MG63 (cell line): ENCODE results near the gene CLDN15. TPM values are rescaled to one million over a fixed set of nuclear protein-coding genes. Genes with fewer than 3 reads are reported as not detected.
"Not testable (repeated sequence)": the region's sequence is repeated elsewhere in the genome, so short reads cannot be mapped to it uniquely, and the experiment has no call there.

ENCODE experiments used
- DNase-seq: peaks from one replicate; pipeline ENCODE4 v3.0.0-alpha.2; 2020
- H3K27me3 ChIP-seq: fragments of 250-450 bp; sonication (Bioruptor Pico); 2 replicates; pipeline ENCODE4 v1.5.1; 2020; ENCODE audit warnings: mild to moderate bottlenecking, moderate library complexity
- H3K36me3 ChIP-seq: fragments of 250-450 bp; sonication (Bioruptor Pico); 2 replicates; pipeline ENCODE4 v1.5.1; 2020; ENCODE audit warnings: mild to moderate bottlenecking, moderate library complexity
- H3K4me3 ChIP-seq: fragments of 250-450 bp; sonication (Bioruptor Pico); 2 replicates; pipeline ENCODE4 v1.5.1; 2020; ENCODE audit warnings: mild to moderate bottlenecking, moderate library complexity
- H3K9me3 ChIP-seq: fragments of 250-450 bp; sonication (Bioruptor Pico); 2 replicates; pipeline ENCODE4 v1.5.1; 2020; ENCODE audit warnings: mild to moderate bottlenecking, moderate library complexity
- total RNA-seq: library from RNA; depleted of rRNA; stranded (reverse); fragments of >200 nt; shearing (Covaris generic); gene quantifications from 2 replicates; pipeline ENCODE4 v1.2.3, GENCODE V29; 2014; ENCODE audit warnings: low replicate concordance; rRNA removed

The CLDN15 gene, protein sequence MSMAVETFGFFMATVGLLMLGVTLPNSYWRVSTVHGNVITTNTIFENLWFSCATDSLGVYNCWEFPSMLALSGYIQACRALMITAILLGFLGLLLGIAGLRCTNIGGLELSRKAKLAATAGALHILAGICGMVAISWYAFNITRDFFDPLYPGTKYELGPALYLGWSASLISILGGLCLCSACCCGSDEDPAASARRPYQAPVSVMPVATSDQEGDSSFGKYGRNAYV
- total RNA-seq = 0.54 and 4.1 TPM in 2 replicates

DNA sequence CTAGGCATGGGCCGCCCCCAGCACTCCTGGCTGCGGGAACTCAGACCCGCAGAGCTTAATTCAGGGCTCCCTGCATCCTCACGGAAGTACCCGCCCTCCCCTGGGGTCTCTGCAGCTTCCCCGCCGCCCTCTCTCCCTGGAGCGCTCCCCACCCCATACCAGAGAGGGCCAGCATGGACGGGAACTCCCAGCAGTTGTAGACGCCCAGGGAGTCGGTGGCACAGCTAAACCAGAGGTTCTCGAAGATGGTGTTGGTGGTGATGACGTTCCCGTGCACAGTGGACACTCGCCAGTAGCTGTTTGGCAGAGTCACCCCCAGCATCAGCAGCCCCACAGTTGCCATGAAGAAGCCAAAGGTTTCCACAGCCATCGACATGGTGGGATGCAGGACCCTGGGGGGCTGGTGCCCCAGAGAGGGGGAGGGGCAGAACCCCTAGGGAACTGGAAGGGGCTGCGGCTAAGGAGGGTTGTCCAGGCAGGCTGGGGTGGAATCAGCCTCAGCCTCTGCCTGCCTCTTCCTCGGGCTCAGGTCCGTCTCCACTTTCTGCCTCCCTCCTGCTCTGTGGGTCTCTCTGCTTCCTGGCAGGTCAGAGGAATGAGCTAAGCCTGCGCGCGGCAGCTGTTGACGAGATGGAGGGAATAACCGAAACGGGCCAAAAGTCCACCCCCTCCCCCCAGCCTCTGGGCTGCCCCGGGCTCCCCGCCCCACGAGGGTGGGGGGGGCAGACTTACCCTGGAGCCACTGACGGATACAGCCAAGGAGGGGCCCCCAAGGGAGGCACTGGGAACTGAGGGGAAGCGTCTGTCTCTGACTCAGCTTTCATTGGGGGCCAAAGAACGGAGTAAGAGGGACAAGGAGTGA lies at the start of gene CLDN15:
Gene CLDN15 (minus strand): TSS at position 597 of the 862 bp plus-strand sequence. CDS start 221 bp downstream, at position 376.
- Histone ChIP-seq H3K9me3 (no peaks in the 10 kb centered on the region), H3K36me3 (no peaks in the 10 kb centered on the region), H3K4me3 (no peak within 1 kb of the TSS), H3K27me3 (no peaks in the 10 kb centered on the region)
- DNase-seq = no peak

DNA sequence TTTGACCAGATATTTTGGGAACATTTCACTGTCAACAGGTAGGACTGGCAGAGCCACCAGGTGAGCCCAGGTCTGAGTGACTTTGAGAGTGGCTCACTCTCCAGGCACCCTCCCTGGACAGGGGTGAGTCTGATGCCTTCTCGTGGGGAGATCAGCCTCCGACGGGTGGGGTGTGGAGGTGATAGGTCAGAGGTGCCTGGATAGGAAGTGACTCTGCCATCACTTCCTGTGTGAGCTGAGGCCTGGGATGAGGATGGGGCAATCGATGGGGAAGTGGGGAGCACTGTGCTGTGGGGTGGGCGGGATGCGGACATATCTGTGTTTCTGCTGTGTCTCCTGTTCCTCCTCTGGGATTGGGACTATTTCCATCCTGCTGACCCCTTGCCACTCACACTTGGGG lies 49.4 kb upstream of the CLDN15 start:
- no peak for DNase-seq
- no peaks in the 10 kb centered on the region for H3K9me3 ChIP-seq
- no peaks in the 10 kb centered on the region for H3K27me3 ChIP-seq
- no peaks in the 10 kb centered on the region for H3K36me3 ChIP-seq
- H3K4me3 ChIP-seq = no peak overlapping the region

GRCh38 chr7:101285880-101286279 lies 48.3 kb upstream of the CLDN15 start:
- not testable (repeated sequence) for H3K36me3 ChIP-seq, H3K27me3 ChIP-seq

GRCh38 chr7:101285171-101285570 lies 47.6 kb upstream of the CLDN15 start:
- Histone ChIP-seq H3K9me3 (no peaks in the 10 kb centered on the region), H3K27me3 (no peaks in the 10 kb centered on the region), H3K36me3 (no peaks in the 10 kb centered on the region), H3K4me3 (no peak overlapping the region)
- no peak for DNase-seq

More at GRCh38 chr7:101285880-101286279, 48.3 kb upstream of the CLDN15 start:
- DNase-seq, H3K9me3 ChIP-seq, H3K4me3 ChIP-seq: not testable (repeated sequence)

DNA sequence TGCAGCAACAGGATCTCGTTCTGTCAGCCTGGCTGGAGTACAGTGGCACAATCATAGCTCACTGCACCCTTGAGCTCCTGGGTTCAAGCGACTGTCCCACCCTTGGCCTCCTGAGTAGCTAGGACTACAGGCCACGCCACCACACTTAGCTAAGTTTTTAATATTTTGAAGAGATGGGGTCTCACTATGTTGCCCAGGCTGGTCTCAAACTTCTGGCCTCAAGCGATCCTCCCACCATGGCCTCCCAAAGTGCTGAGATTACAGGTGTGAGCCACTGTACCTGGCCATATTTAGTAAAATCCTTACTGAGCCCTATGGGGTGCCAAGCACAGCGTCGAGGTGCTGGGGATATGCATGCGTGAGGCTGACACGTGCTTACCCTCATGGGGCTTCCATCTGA lies 43.3 kb upstream of the CLDN15 start:
- H3K27me3 ChIP-seq, H3K4me3 ChIP-seq, H3K36me3 ChIP-seq, DNase-seq, H3K9me3 ChIP-seq: not testable (repeated sequence)

GRCh38 chr7:101278461-101279292 lies 41.1 kb upstream of the CLDN15 start:
- Histone ChIP-seq H3K27me3 (no peaks in the 10 kb centered on the region), H3K9me3 (no peaks in the 10 kb centered on the region), H3K36me3 (no peaks in the 10 kb centered on the region), H3K4me3 (no peak overlapping the region)
- no peak for DNase-seq

DNA sequence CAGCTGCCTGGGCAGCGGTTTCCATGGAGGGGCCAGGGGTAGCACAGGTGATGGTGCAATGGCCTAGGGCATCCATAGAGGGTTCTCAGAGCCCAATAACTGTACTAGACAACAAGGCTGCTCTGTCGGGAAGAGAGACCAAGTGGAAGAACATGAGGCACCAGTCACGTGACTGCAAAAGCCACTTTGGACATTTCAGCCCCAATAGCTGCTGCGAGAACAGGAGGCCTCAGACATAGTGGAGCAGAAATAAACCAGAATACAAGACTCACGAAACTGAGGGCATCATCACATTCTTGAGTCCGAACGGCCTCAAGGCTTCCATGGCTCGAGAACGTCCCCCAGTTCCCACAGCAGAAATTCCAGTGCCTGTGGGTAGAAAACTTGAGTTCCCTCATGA lies 39.6 kb upstream of the CLDN15 start:
- H3K27me3 ChIP-seq = no peaks in the 10 kb centered on the region
- DNase-seq = no peak
- no peak overlapping the region for H3K4me3 ChIP-seq
- no peaks in the 10 kb centered on the region for H3K36me3 ChIP-seq
- no peaks in the 10 kb centered on the region for H3K9me3 ChIP-seq

DNA sequence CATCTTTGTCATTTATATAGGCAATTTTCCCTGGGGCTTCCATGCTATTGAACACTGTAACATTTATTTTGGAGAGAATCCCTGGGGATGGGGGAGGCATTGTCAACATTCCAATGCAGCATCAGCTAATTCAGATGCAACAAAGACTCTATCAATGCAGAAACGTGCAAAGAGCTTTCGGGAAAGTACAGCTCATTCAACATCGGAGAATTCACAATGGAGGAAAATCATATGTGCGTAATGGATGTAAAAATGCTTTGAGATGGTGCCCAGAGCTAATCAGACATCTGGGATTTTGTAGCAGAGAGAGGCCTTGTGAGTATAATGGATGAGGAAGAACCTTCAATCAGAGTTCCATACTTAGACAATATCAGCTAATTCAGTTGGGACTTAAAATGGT lies 35.6 kb upstream of the CLDN15 start:
- H3K4me3 ChIP-seq = no peak overlapping the region
- no peak for DNase-seq
- no peaks in the 10 kb centered on the region for H3K36me3 ChIP-seq
- no peaks in the 10 kb centered on the region for H3K27me3 ChIP-seq
- no peaks in the 10 kb centered on the region for H3K9me3 ChIP-seq

GRCh38 chr7:101271021-101271420 lies 33.4 kb upstream of the CLDN15 start:
- no peak overlapping the region for H3K4me3 ChIP-seq
- no peak for DNase-seq
- H3K36me3 ChIP-seq = no peaks in the 10 kb centered on the region
- no peaks in the 10 kb centered on the region for H3K27me3 ChIP-seq
- no peaks in the 10 kb centered on the region for H3K9me3 ChIP-seq

- Histone ChIP-seq H3K4me3 (no peak overlapping the region), H3K27me3 (no peaks in the 10 kb centered on the region), H3K36me3 (no peaks in the 10 kb centered on the region), H3K9me3 (no peaks in the 10 kb centered on the region)
- no peak for DNase-seq
These were observed 32.1 kb upstream of the CLDN15 start for GRCh38 chr7:101269664-101270063.

DNA sequence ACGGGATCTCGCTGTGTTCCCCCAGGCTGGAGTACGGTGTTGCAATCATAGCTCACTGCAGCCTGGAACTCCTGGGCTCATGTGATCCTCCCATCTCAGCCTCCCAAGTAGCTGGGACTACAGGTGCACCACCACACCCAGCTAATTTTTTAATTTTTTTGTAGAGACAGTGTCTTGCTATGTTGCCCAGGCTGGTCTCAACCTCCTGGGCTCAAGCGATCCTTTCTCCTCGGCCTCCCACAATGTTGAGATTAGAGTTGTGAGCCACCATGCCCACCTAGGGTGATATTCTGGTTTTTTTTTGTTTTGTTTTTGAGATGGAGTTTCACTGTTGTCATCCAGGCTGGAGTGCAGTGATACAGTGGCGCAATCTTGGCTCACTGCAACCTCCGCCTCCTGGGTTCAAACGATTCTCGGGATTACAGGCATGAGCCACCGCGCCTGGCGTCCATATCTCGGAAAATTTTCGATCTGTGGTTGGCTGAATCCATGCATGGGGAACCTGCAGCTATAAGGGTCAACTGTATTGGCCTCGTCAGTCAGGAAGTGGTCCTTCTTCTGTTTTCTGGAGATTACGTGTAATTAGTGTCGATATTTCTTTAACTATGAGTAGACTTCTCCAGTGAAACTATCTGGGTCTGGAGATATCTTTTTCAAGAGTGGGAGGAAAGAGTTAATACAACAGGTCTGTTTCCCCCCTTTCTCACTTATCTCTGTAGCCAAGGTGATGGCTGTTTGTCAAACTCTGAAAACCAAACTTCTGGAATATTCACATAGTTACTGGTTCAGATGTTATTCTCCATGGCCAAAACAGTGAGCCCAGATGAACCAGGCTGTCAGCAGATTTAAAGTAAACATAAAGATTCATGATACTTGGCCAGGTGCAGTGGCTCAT lies 28.3 kb upstream of the CLDN15 start:
- no peaks in the 10 kb centered on the region for H3K27me3 ChIP-seq
- no peak for DNase-seq
- H3K4me3 ChIP-seq = no peak overlapping the region
- H3K36me3 ChIP-seq = no peaks in the 10 kb centered on the region
- no peaks in the 10 kb centered on the region for H3K9me3 ChIP-seq

GRCh38 chr7:101264102-101264706 lies 26.6 kb upstream of the CLDN15 start:
- H3K27me3 ChIP-seq, H3K9me3 ChIP-seq, H3K36me3 ChIP-seq, DNase-seq, H3K4me3 ChIP-seq: not testable (repeated sequence)

DNA sequence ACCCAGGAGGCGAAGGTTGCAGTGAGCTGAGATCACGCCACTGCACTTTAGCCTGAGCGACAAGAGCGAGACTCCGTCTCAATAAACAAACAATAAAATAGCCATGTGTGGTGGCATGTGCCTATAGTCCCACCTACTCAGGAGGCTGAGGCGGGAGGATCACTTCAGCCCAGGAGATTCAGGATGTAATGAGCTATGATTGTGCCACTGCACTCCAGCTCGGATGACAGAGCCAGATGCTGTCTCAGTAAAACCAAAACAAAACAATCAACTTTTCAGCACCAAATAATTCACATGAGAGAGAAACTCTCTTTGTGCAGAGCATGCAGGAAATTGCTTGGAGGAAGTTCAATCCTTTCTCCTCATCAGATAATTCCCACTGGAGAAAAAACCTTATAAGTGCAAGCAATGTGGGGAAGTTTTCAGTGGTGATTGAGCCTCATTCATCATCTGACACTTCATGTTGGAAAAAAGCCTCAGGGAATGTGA lies 20.7 kb upstream of the CLDN15 start:
- DNase-seq = no peak
- Histone ChIP-seq H3K36me3 (no peaks in the 10 kb centered on the region), H3K27me3 (no peaks in the 10 kb centered on the region), H3K4me3 (no peak overlapping the region), H3K9me3 (no peaks in the 10 kb centered on the region)

DNA sequence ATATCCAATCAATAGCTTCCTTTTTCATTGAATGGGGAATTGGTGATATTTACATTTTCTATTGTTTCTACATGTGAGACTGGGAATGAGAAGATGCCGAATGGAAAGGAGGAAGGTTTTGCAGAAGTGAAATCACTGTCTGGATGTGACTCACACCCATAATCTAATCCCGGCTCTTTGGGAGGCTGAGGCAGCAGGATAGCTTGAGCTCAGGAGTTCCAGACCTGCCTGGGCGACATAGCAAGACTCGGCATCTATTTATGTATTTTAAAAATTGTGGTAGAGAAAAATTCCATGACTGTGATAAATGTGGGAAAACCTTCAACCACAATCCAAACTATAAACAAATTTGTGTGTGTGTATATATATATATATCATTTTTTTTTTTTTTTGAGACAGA lies 18.2 kb upstream of the CLDN15 start:
- Histone ChIP-seq H3K4me3 (no peak overlapping the region), H3K36me3 (no peaks in the 10 kb centered on the region), H3K27me3 (no peaks in the 10 kb centered on the region), H3K9me3 (no peaks in the 10 kb centered on the region)
- peak; percentile 15 for DNase-seq

DNA sequence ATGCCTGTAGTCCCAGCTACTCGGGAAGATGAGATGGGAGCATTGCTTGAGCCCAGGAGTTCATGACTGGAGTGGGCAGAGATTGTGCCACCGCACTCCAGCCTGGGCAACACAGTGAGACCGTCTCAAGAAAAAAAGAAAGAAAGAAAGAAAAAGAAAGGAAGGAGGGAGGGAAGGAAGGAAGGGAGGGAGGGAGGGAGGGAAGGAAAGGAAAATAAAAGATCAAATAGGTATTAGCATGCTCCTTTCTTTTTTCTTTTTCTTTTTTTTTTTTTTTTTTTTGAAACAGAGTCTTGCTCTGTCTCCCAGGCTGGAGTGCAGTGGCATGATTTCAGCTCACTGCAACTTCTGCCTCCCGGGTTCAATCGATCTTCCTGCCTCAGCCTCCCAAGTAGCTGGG lies 15.6 kb upstream of the CLDN15 start:
- not testable (repeated sequence) for DNase-seq, H3K27me3 ChIP-seq, H3K4me3 ChIP-seq, H3K9me3 ChIP-seq, H3K36me3 ChIP-seq
